Measurements from ENCODE around the gene NUP210. TPM values are rescaled to one million over a fixed set of nuclear protein-coding genes. Genes with fewer than 3 reads are reported as not detected.

The NUP210 gene
- total RNA-seq, 1 experiment from 2014 or later, result 8.4 TPM

Other genes starting within 250 kb of the NUP210 start
- gene HDAC11, start 60.0 kb upstream of the NUP210 start, total RNA-seq (2022), result 8.7 and 9.3 TPM in 2 replicates
- gene FBLN2, start 128.8 kb upstream of the NUP210 start, total RNA-seq (2022), result not detected in 2 replicates

Measured in MCF 10A (cell line).